Testis (tissue), 2 donors: Measurements from ENCODE around the gene PNMA1.
A peak's percentile ranks its signal among the peaks of the same experiment; 100 is the strongest.

Source experiments
- CTCF ChIP-seq, 3 experiments: fragments of 450-650 bp in 2 of 3; fragments of 200-600 bp in 1 of 3; sonication (generic) in 1 of 3; IDR thresholded peaks; one replicate each; pipeline ENCODE4 v1.5.1; 2016 to 2019; ENCODE audit warnings: antibody characterized with exemption in 3 of 3, mild to moderate bottlenecking in 2 of 3, moderate library complexity in 1 of 3
- POLR2A ChIP-seq: fragments of 450-650 bp; IDR thresholded peaks from one replicate; pipeline ENCODE4 v1.6.1; 2017; ENCODE audit warnings: antibody characterized with exemption, mild to moderate bottlenecking, moderate library complexity

- TF ChIP-seq POLR2A, result no peak
- TF ChIP-seq CTCF (IDR thresholded peaks at IDR 0.05), result peak in 1 of 3 experiments; percentile 9
Observed at GRCh38 chr14:73746520-73747378, 32.6 kb upstream of the PNMA1 start.
